Measurements from ENCODE around the gene COPB1.

Gene COPB1

DNA sequence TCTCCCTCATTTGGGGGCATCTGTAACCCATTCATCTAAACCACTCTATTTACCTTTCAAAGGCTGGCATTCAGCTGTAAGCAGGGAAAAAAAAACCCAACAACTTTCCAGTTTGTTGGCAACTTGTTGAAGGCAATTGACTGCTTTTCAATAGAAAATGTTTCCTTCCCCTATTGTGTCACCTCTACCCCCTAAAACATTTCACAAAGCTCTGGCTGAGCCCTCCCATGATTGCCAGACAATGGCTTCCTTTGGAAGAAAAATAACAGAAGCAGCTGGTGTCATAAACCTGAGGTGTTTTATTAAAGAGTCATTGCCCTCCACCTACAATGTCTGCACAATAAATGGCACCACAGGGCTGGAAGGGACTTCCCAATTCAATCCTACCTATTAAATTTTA, 42.7 kb upstream of the COPB1 start:
- in situ Hi-C loops (cut with HindIII; ENCODE audit: low pct_ligation_motif_present, low sequenced_read_pairs), result no loop called here
- no peak overlapping the region for H3K4me3 ChIP-seq (ENCODE audit: low read depth, low read length)
- TF ChIP-seq, protein P1, sequence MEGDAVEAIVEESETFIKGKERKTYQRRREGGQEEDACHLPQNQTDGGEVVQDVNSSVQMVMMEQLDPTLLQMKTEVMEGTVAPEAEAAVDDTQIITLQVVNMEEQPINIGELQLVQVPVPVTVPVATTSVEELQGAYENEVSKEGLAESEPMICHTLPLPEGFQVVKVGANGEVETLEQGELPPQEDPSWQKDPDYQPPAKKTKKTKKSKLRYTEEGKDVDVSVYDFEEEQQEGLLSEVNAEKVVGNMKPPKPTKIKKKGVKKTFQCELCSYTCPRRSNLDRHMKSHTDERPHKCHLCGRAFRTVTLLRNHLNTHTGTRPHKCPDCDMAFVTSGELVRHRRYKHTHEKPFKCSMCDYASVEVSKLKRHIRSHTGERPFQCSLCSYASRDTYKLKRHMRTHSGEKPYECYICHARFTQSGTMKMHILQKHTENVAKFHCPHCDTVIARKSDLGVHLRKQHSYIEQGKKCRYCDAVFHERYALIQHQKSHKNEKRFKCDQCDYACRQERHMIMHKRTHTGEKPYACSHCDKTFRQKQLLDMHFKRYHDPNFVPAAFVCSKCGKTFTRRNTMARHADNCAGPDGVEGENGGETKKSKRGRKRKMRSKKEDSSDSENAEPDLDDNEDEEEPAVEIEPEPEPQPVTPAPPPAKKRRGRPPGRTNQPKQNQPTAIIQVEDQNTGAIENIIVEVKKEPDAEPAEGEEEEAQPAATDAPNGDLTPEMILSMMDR (IDR thresholded peaks at IDR 0.05; ENCODE audit: low read depth, low read length, missing control alignments), result no peak
- H3K27me3 ChIP-seq (replicated peaks), result no peaks in the 10 kb centered on the region
- no peak for DNase-seq
- H3K27ac ChIP-seq, result no peak overlapping the region
- no peaks in the 10 kb centered on the region for H3K36me3 ChIP-seq (replicated peaks)

DNA sequence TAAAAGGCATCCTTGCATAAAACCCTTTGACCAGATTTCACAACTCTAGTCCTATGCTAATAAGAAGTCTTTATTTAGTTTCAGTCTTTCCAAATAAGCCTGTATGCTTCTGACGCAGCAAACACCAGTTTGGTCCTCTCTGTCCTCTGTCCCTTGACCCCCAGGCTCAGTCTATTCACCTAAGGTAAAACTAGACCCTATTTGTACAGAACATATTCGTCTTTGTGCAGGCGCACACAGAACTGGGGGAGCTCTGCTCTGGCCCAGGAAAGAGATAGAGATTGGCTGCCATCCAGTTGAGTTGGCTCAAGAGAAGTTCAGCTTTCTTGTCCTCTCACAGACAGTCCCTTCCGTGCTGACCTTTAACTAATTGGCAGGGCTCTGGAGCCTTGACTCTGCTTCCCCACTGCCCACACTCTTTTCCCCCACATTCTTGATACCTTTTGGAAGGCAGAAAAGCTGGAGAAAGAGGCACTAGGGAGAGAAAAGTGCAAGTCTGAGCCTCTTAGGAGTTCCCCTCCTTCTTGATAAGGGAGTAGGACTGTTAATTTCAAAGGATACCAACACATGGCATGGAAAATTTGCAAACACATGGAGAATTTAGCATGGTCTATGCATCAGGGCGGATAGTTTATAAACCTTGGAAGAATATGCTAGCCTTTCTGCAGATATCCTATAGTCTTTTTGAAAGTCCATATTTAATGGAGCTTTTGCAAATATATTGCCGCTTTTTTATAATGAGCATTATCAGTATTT, 41.8 kb upstream of the COPB1 start:
- no peak overlapping the region for H3K4me3 ChIP-seq (ENCODE audit: low read depth, low read length)
- no peaks in the 10 kb centered on the region for H3K27me3 ChIP-seq (replicated peaks)
- no peak for DNase-seq
- TF ChIP-seq, protein P1 (IDR thresholded peaks at IDR 0.05; ENCODE audit: low read depth, low read length, missing control alignments), result no peak
- no peak overlapping the region for H3K27ac ChIP-seq
- no peaks in the 10 kb centered on the region for H3K36me3 ChIP-seq (replicated peaks)
- in situ Hi-C loops (cut with HindIII; ENCODE audit: low pct_ligation_motif_present, low sequenced_read_pairs), result no loop called here

DNA sequence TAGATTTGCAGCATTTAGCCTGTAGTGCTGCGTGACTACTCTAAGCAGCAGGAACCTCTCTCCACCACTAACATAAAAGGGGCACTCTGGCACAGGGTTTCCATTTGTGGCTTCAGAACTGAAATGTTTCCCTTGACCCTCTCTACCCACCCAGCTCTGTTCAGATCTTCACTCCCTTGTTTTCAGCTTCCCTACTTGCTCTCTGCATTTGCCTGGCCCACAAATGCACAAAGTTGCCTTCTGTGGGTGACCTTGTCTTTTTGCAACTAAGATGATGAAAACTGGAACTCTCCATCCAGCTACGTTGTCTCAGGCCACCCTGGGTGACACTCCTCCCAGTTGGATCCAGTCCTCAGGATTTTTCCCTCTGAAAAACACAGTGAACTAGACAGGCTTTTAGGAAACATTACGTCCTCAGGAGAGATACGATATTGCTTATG, 40.4 kb upstream of the COPB1 start:
- Histone ChIP-seq H3K36me3 (replicated peaks) (no peaks in the 10 kb centered on the region), H3K27ac (no peak overlapping the region), H3K27me3 (replicated peaks) (no peaks in the 10 kb centered on the region), H3K4me3 (ENCODE audit: low read depth, low read length) (no peak overlapping the region)
- TF ChIP-seq, protein P1 (IDR thresholded peaks at IDR 0.05; ENCODE audit: low read depth, low read length, missing control alignments), result no peak
- in situ Hi-C loops (cut with HindIII; ENCODE audit: low pct_ligation_motif_present, low sequenced_read_pairs), result no loop called here
- DNase-seq, result no peak

DNA sequence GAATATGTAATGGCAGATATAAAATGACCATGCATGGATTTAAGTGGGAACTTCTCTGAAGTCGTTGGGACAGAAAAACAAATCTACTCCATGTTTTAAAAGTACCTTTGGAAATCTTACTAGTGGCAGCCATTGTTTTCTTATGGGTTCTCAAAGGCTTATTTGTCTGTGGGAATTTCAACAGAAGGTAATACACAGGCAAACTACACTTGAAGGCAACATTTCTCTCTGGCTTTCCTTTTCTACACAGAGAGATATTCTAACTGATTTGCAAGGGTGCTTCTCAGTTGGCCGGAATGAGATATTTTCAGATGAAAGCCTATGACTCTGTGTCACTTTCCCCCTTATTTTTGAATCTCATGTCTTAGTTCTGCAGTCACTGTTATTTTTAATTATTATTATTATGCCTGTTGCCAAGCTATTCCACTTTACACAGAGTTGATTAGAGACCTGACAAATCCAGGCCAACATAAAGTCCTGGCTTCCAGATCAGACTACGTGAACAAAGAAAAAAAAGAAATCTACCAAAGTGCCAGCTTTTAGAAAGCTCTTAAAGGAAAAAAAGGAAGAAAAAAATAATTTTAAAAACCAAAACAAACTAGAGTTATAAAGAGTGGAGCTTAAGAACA, 39.4 kb upstream of the COPB1 start:
- Histone ChIP-seq H3K36me3 (replicated peaks) (no peaks in the 10 kb centered on the region), H3K4me3 (ENCODE audit: low read depth, low read length) (no peak overlapping the region), H3K27me3 (replicated peaks) (no peaks in the 10 kb centered on the region), H3K27ac (no peak overlapping the region)
- in situ Hi-C loops (cut with HindIII; ENCODE audit: low pct_ligation_motif_present, low sequenced_read_pairs), result no loop called here
- TF ChIP-seq, protein P1 (IDR thresholded peaks at IDR 0.05; ENCODE audit: low read depth, low read length, missing control alignments), result no peak
- no peak for DNase-seq

DNA sequence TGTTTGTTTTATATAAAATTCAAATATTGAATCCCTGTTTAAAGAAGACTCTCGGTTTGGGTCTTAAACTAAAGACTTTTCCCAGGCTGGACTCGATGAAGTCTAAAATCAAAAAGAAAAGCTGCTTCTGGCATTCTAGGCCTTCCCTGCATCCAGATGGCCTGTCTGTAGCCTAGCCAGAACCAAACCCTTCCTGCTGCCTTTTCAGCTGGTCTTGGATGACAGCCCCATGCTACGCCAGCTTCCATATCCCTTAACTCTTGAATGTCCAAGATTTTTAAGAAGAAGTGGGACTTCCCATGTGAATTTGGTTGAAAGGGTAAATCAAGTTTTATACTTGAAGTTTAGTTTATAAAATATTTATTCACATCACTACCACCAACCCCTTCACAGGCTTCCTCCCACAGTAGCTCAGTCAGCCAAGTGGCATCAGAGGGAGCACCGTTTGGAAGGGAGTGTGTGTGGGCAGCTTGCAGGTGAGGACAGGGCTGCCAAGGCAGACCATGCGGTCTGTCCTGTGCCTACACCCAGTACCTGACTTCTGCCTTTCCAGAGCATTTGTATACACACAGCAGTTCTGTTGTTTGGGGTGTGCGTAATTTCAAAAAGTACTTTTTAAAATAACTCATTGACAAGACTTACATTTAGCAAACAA, 38.8 kb upstream of the COPB1 start:
- H3K27ac ChIP-seq, result no peak overlapping the region
- no peaks in the 10 kb centered on the region for H3K27me3 ChIP-seq (replicated peaks)
- DNase-seq, result no peak
- TF ChIP-seq, protein P1 (IDR thresholded peaks at IDR 0.05; ENCODE audit: low read depth, low read length, missing control alignments), result no peak
- no peaks in the 10 kb centered on the region for H3K36me3 ChIP-seq (replicated peaks)
- no peak overlapping the region for H3K4me3 ChIP-seq (ENCODE audit: low read depth, low read length)
- in situ Hi-C loops (cut with HindIII; ENCODE audit: low pct_ligation_motif_present, low sequenced_read_pairs), result no loop called here
